ENCODE data around the gene EHD1.

The EHD1 gene

GRCh38 chr11:64845129-64845775, 33.2 kb downstream of the EHD1 start:
- Histone ChIP-seq H3K4me1 (ENCODE audit: control insufficient read depth in 1 of 2, insufficient read depth in 2 of 2, low read length in 2 of 2) (peaks cover 26 to 47% of the 10 kb centered on the region in 2 donors), H3K9ac (ENCODE audit: low read depth in 1 of 2, low read length in 2 of 2) (peak overlapping the region in 1 of 2 donors; percentile 42), H3K4me3 (ENCODE audit: low read depth in 1 of 2, low read length in 2 of 2) (peak overlapping the region; percentile 57 to 66), H3K27ac (ENCODE audit: low read depth, low read length) (no peak overlapping the region), H3K9me3 (ENCODE audit: control insufficient read depth in 1 of 2, low read length in 2 of 2) (no peaks in the 10 kb centered on the region), H3K36me3 (ENCODE audit: control insufficient read depth in 1 of 2, insufficient read depth in 2 of 2, low read length in 2 of 2) (peaks cover 0 to 5% of the 10 kb centered on the region in 2 donors), H3K27me3 (ENCODE audit: control insufficient read depth in 1 of 2, insufficient read depth in 2 of 2, low read length in 2 of 2) (no peaks in the 10 kb centered on the region)

DNA sequence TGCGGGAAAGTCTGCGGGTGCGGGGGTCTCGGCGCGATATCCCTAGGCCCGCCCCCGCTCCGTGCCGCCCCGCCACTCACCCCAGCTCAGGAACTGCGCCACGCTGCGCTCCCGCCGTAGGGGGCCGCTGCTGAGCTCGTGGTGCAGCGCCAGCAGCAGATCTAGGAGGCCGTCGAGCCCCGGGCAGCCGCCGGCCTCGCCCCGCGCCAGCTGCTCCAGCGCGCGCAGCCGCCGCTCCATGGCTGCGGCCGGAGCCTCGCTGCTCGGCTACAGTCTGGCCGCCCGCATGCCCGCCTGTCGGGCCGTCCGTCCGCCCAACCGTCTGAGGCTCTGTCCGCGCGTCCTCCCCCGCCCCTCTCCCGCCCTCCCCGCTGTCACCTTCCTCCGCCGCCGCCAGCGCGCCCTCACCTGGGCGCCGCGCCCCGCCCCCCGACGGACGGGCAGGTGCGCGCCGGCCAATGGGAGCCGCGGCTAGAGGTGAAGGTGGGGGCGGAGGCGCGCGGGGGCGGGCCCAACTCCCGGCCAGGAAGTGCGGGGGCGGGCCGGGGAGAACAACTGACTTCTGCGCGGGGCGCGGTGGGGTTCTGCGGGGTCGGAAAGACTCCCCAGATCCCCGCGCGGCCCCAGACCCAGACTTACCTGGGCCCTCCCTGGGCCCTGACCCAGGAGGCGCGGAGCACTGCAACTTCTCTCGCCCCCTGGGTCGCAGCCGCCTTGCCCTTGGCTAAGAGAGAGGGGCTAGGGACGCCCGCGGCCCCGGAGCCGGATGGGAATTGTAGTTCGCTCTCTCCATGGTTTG, 33.9 kb downstream of the EHD1 start, which contains the start of gene CDC42BPG:
Gene CDC42BPG, minus strand, starts transcription at position 324 of the 799 bp plus-strand sequence. Its CDS starts 84 bp downstream, at position 240.
- Histone ChIP-seq H3K27ac (ENCODE audit: low read depth, low read length) (peak within 1 kb of the TSS; percentile 75), H3K9ac (ENCODE audit: low read depth in 1 of 2, low read length in 2 of 2) (peak within 1 kb of the TSS; percentile 81 to 87), H3K9me3 (ENCODE audit: control insufficient read depth in 1 of 2, low read length in 2 of 2) (no peaks in the 10 kb centered on the region), H3K27me3 (ENCODE audit: control insufficient read depth in 1 of 2, insufficient read depth in 2 of 2, low read length in 2 of 2) (no peaks in the 10 kb centered on the region), H3K4me3 (ENCODE audit: low read depth in 1 of 2, low read length in 2 of 2) (peak within 1 kb of the TSS; percentile 84 to 86), H3K36me3 (ENCODE audit: control insufficient read depth in 1 of 2, insufficient read depth in 2 of 2, low read length in 2 of 2) (peaks cover 0 to 12% of the 10 kb centered on the region in 2 donors), H3K4me1 (ENCODE audit: control insufficient read depth in 1 of 2, insufficient read depth in 2 of 2, low read length in 2 of 2) (peaks cover 22 to 47% of the 10 kb centered on the region in 2 donors)

DNA sequence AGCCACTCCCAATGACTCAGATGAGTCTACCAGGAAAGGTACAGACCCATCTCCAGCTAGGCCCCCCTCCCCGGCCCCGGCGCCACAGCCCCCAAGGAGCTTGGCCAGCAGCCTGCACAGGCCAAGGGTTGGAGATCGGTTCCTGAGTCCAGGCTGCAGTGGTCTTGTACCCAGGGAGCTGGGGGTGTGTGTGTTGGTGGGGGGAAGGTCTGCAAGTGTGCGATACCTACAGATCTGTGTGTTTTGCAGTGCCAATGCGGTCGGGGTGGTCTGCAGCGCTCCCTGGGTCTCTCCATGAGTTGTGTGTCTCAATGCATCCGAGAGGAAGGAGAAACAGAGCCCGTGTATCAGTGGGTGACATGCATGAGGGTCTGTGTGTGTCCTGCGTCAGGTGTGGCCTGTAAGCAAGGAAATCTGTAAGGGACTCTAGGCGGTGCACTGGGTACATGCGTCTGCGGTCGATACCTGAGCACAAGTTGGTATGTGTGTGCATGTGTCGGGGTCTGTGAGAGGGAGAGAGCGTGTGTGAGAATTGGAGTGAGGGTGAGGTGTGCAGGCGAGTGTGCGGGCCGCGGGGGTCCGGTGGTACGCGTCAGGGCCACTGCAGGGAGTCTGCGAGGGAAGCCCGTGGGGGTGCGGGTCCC, 34.6 kb downstream of the EHD1 start:
- Histone ChIP-seq H3K4me1 (ENCODE audit: control insufficient read depth in 1 of 2, insufficient read depth in 2 of 2, low read length in 2 of 2) (peaks cover 15 to 42% of the 10 kb centered on the region in 2 donors), H3K9ac (ENCODE audit: low read depth in 1 of 2, low read length in 2 of 2) (peak overlapping the region; percentile 81 to 87), H3K27ac (ENCODE audit: low read depth, low read length) (peak overlapping the region; percentile 75), H3K27me3 (ENCODE audit: control insufficient read depth in 1 of 2, insufficient read depth in 2 of 2, low read length in 2 of 2) (no peaks in the 10 kb centered on the region), H3K9me3 (ENCODE audit: control insufficient read depth in 1 of 2, low read length in 2 of 2) (no peaks in the 10 kb centered on the region), H3K4me3 (ENCODE audit: low read depth in 1 of 2, low read length in 2 of 2) (peak overlapping the region; percentile 84 to 86), H3K36me3 (ENCODE audit: control insufficient read depth in 1 of 2, insufficient read depth in 2 of 2, low read length in 2 of 2) (peaks cover 0 to 19% of the 10 kb centered on the region in 2 donors)

GRCh38 chr11:64842851-64843685, 35.4 kb downstream of the EHD1 start:
- Histone ChIP-seq H3K9me3 (ENCODE audit: control insufficient read depth in 1 of 2, low read length in 2 of 2) (no peaks in the 10 kb centered on the region), H3K9ac (ENCODE audit: low read depth in 1 of 2, low read length in 2 of 2) (peak overlapping the region; percentile 44 to 87), H3K27ac (ENCODE audit: low read depth, low read length) (no peak overlapping the region), H3K4me1 (ENCODE audit: control insufficient read depth in 1 of 2, insufficient read depth in 2 of 2, low read length in 2 of 2) (peaks cover 7 to 35% of the 10 kb centered on the region in 2 donors), H3K4me3 (ENCODE audit: low read depth in 1 of 2, low read length in 2 of 2) (peak overlapping the region; percentile 84 to 86), H3K27me3 (ENCODE audit: control insufficient read depth in 1 of 2, insufficient read depth in 2 of 2, low read length in 2 of 2) (no peaks in the 10 kb centered on the region), H3K36me3 (ENCODE audit: control insufficient read depth in 1 of 2, insufficient read depth in 2 of 2, low read length in 2 of 2) (peaks cover 2 to 27% of the 10 kb centered on the region in 2 donors)

GRCh38 chr11:64842366-64842759, 36.1 kb downstream of the EHD1 start:
- no peak overlapping the region for H3K27ac ChIP-seq (ENCODE audit: low read depth, low read length)
- H3K4me1 ChIP-seq (ENCODE audit: control insufficient read depth in 1 of 2, insufficient read depth in 2 of 2, low read length in 2 of 2): peaks cover 3 to 30% of the 10 kb centered on the region in 2 donors
- H3K9me3 ChIP-seq (ENCODE audit: control insufficient read depth in 1 of 2, low read length in 2 of 2): no peaks in the 10 kb centered on the region
- H3K36me3 ChIP-seq (ENCODE audit: control insufficient read depth in 1 of 2, insufficient read depth in 2 of 2, low read length in 2 of 2): peaks cover 5 to 32% of the 10 kb centered on the region in 2 donors
- H3K27me3 ChIP-seq (ENCODE audit: control insufficient read depth in 1 of 2, insufficient read depth in 2 of 2, low read length in 2 of 2): no peaks in the 10 kb centered on the region
- H3K9ac ChIP-seq (ENCODE audit: low read depth in 1 of 2, low read length in 2 of 2): peak overlapping the region in 1 of 2 donors; percentile 87
- H3K4me3 ChIP-seq (ENCODE audit: low read depth in 1 of 2, low read length in 2 of 2): peak overlapping the region in 1 of 2 donors; percentile 86

DNA sequence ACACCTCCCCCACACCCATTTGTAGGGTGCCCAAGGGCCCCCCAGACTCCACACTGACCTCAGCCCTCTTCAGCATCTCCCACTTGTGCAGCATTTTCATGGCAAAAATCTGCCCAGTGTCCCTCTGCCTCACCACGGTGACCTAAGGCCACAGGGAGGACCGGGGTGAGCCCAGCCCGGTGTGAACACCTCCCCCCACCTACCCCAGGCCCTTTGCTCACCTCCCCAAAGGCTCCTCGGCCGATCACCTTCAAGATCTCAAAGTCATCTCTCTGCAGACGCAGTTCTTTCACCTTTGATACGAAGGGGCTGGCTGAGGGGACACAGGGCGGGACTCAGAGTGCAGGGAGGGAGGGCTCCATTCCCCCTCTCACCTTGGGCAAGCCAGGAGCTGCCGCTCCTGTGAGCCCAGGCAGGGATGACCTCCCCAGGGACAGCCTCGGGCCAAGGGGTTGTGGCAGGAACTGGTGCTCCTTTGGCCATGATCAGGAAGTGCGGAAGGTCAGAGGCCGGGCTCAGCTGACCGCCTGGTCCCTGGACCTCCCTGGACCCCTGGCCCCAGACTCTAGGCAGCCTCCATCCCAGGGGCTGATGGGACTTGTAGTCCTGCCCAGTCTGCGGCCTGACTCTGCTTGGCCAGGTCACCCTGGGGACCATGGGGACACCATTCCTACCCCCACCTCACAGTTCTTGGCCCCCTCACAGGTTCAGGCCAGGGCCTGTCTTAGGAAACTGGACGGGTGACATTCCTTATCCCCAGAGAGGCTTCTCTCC, 36.6 kb downstream of the EHD1 start:
- no peak overlapping the region for H3K27ac ChIP-seq (ENCODE audit: low read depth, low read length)
- H3K4me3 ChIP-seq (ENCODE audit: low read depth in 1 of 2, low read length in 2 of 2): no peak overlapping the region
- H3K9me3 ChIP-seq (ENCODE audit: control insufficient read depth in 1 of 2, low read length in 2 of 2): no peaks in the 10 kb centered on the region
- peaks cover 5 to 38% of the 10 kb centered on the region in 2 donors for H3K36me3 ChIP-seq (ENCODE audit: control insufficient read depth in 1 of 2, insufficient read depth in 2 of 2, low read length in 2 of 2)
- H3K9ac ChIP-seq (ENCODE audit: low read depth in 1 of 2, low read length in 2 of 2): peak overlapping the region in 1 of 2 donors; percentile 87
- peaks cover 0 to 24% of the 10 kb centered on the region in 2 donors for H3K4me1 ChIP-seq (ENCODE audit: control insufficient read depth in 1 of 2, insufficient read depth in 2 of 2, low read length in 2 of 2)
- H3K27me3 ChIP-seq (ENCODE audit: control insufficient read depth in 1 of 2, insufficient read depth in 2 of 2, low read length in 2 of 2): no peaks in the 10 kb centered on the region

DNA sequence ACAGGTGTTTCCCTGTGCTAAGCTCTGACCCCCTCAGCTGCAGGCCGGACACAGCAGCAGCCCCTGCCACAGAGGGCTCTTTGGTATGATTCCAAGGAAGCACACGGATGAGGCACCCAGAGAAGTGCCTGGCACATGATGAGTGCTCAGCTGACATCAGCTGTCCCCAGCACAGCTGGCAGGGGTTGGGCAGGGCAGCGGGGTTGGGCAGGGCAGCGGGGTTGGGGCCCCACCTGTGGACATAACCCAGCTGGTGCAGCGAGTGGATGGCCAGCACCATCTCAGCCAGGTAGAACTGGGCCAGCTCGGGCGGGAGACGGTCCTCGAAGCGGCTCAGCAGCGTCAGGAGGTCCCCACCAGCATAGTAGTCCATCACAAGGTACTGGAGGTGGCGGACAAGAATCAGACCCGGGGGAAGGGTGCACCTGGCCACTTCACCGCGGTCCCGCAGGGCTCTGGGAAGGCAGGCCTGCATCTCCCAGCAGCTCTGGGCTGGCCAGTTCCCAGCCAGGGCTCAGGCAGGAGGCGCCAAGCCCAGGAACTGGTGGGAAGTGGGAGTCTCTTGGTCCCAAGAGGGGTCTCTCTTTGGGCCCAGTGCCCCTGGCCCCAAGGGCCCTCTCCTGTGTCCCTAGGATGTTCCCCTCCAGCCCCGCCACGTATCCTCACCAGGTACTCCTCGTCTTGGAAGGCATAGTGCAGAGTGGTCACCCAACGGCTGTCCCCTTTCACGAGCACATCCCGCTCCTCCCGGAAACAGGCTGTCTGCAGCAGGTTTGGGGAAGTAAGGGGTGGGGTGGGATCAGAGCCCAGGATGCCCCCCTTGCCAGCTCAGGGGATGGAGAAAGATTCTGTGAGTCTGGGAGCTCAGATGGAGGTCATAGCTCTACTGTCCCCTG, 38.3 kb downstream of the EHD1 start:
- no peak overlapping the region for H3K27ac ChIP-seq (ENCODE audit: low read depth, low read length)
- no peaks in the 10 kb centered on the region for H3K27me3 ChIP-seq (ENCODE audit: control insufficient read depth in 1 of 2, insufficient read depth in 2 of 2, low read length in 2 of 2)
- H3K4me3 ChIP-seq (ENCODE audit: low read depth in 1 of 2, low read length in 2 of 2): no peak overlapping the region
- peaks cover 4 to 26% of the 10 kb centered on the region in 2 donors for H3K4me1 ChIP-seq (ENCODE audit: control insufficient read depth in 1 of 2, insufficient read depth in 2 of 2, low read length in 2 of 2)
- no peak overlapping the region for H3K9ac ChIP-seq (ENCODE audit: low read depth in 1 of 2, low read length in 2 of 2)
- H3K9me3 ChIP-seq (ENCODE audit: control insufficient read depth in 1 of 2, low read length in 2 of 2): no peaks in the 10 kb centered on the region
- H3K36me3 ChIP-seq (ENCODE audit: control insufficient read depth in 1 of 2, insufficient read depth in 2 of 2, low read length in 2 of 2): peaks cover 8 to 41% of the 10 kb centered on the region in 2 donors

DNA sequence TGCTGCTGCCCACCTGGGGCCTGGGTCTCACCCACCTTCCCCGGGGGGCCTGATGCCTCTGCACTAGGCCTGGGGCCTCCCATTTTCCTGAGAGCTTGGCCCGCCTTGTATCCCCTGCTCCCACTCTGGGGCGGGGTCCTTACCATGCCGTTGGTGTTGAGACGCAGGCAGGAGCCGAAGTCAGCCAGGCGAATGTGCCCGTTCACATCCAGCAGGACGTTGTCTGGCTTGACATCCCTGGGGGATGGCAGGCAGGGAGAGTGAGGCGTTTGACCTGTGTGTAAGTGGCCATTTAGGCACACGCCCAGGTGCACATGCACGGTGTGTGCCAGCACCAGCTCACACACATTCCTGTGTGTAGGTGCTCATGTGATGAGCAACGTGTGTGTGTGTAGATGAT, 39.1 kb downstream of the EHD1 start:
- Histone ChIP-seq H3K27me3 (ENCODE audit: control insufficient read depth in 1 of 2, insufficient read depth in 2 of 2, low read length in 2 of 2) (no peaks in the 10 kb centered on the region), H3K4me3 (ENCODE audit: low read depth in 1 of 2, low read length in 2 of 2) (no peak overlapping the region)

More for the DNA sequence above, 39.1 kb downstream of the EHD1 start:
- peaks cover 4 to 24% of the 10 kb centered on the region in 2 donors for H3K4me1 ChIP-seq (ENCODE audit: control insufficient read depth in 1 of 2, insufficient read depth in 2 of 2, low read length in 2 of 2)
- H3K27ac ChIP-seq (ENCODE audit: low read depth, low read length): no peak overlapping the region
- peaks cover 8 to 45% of the 10 kb centered on the region in 2 donors for H3K36me3 ChIP-seq (ENCODE audit: control insufficient read depth in 1 of 2, insufficient read depth in 2 of 2, low read length in 2 of 2)
- no peaks in the 10 kb centered on the region for H3K9me3 ChIP-seq (ENCODE audit: control insufficient read depth in 1 of 2, low read length in 2 of 2)
- H3K9ac ChIP-seq (ENCODE audit: low read depth in 1 of 2, low read length in 2 of 2): no peak overlapping the region
